A172 (cell line): ENCODE measurements around the gene TSPAN11. TPM values are rescaled to one million over a fixed set of nuclear protein-coding genes. Genes with fewer than 3 reads are reported as not detected.

ENCODE experiments used
- DNase-seq: peaks from one replicate; pipeline ENCODE4 v3.0.0-alpha.2; 2015; ENCODE audit warnings: low spot score
- total RNA-seq: library from RNA; depleted of rRNA; stranded (reverse); fragments of >200 nt; shearing (Covaris generic); gene quantifications from 2 replicates; pipeline ENCODE4 v1.2.3, GENCODE V29; 2014

Gene TSPAN11
- total RNA-seq, 1 experiment from 2014 or later, result not detected

- no peak for DNase-seq
Observed at GRCh38 chr12:30911207-30911606, 15.3 kb upstream of the TSPAN11 start.

GRCh38 chr12:30913323-30913722, 13.2 kb upstream of the TSPAN11 start:
- no peak for DNase-seq

GRCh38 chr12:30914986-30915591, 11.5 kb upstream of the TSPAN11 start:
- DNase-seq, result no peak

GRCh38 chr12:30923057-30923456, 3.5 kb upstream of the TSPAN11 start:
- no peak for DNase-seq

- DNase-seq, result no peak
Observed at GRCh38 chr12:30925607-30926242, 823 bp upstream of the TSPAN11 start.

GRCh38 chr12:30927222-30927611, 669 bp downstream of the TSPAN11 start:
- no peak for DNase-seq

DNA sequence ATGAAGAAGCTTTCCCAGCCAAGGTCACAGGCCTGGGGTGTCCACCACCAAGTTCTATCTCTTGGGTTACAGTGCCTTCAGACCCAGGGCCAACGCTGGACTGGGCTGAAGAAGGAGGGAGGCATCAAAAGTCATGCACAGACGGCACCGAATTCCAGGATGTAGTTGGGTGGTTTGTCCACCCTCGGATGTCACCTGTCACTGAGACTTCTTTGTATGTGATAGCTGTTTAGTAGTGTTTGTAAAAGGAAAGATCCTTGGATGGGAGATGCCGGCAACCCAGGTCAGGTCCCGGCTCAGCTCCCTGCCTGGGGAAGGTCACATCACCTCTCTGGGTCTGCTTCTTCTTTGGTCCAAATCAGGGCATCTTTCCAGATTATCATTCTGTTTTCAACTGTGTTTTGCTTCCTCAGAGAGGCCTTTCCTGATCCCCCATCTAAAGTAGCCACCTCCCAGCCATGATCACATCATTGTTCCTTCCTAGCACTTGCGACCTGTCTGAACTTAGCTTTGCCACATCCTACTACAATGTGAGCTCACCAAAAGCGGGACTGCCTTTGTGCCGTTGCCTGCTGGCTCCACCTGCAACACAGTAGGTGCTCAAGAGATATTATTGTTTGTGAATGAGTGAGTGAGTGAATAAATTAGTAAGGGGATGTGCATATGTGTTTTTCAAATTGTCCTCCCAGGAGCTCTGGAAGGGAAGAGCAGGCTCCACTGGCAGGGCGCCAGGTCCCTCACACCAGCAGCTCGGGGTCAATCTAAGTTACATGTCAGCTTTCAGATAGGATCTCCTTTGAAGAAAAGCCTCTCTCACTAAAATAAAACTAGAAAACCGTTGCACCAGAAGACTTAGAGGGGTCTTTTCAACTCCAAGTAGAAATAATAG, 2.1 kb downstream of the TSPAN11 start:
- no peak for DNase-seq

GRCh38 chr12:30930238-30930637, 3.7 kb downstream of the TSPAN11 start:
- no peak for DNase-seq

GRCh38 chr12:30930641-30931040, 4.1 kb downstream of the TSPAN11 start:
- DNase-seq, result no peak

DNA sequence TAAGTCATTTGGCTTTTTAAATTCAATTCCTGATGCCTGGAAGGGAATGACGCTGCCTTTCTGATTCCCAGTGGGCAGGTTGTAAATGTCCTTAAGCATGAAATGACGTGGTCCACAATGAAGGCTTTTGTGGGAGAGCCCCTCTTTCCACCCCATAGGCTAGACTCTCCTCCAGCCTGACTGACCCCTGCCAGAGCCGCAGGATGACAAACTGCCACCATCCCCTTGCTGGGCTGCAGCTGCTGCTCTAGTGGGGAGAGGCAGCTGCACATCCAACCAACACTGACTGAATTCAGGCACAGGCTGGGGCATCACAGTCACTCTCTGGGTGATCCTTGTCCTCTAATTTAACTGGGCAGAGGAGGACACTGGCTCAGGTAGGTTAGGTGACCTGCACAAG, 6.3 kb downstream of the TSPAN11 start:
- no peak for DNase-seq

GRCh38 chr12:30934811-30935210, 8.3 kb downstream of the TSPAN11 start:
- no peak for DNase-seq

GRCh38 chr12:30936036-30936435, 9.5 kb downstream of the TSPAN11 start:
- no peak for DNase-seq

DNA sequence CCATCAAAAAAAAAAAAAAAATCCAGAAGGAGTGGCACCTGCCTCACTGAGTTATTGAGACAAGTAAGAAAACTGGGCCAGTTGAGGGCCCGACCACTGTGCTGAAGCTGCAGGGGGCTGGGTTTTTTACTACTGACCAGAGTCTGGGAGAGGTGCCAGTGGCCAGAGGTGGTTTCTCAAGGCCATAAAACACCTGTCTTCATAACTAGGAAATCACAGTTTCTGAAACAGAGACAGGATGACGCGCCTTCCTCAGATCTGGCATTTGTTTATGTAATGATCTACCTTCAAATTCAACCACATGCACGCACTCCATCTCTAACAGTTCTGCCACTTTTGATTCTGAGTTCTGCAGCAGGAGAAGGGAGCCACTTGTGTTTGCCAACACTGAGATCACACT, 12.7 kb downstream of the TSPAN11 start:
- DNase-seq, result peak; percentile 21

DNA sequence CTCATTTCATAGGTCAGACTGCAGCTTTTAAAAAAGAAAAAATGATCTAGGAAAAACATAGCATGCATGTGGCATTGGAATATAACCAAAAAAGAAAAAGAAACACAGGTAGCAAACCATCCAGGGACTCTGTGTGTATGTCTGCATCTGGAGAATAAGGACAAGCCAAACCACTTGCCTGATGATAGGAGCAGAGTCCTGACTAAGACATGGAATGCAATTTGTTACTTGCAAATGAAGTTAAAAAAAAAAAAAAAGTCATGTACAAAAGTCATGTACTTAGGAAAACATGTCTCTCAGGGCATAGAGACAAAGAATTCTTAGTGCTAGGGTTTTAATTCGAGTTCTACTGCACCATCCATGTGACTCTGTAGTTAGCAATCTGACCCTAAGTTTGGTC, 15.9 kb downstream of the TSPAN11 start:
- no peak for DNase-seq

GRCh38 chr12:30942936-30943335, 16.4 kb downstream of the TSPAN11 start:
- no peak for DNase-seq

GRCh38 chr12:30945443-30946164, 19.1 kb downstream of the TSPAN11 start:
- DNase-seq, result no peak

- DNase-seq, result no peak
Observed at GRCh38 chr12:30952015-30952414, 25.5 kb downstream of the TSPAN11 start.

DNA sequence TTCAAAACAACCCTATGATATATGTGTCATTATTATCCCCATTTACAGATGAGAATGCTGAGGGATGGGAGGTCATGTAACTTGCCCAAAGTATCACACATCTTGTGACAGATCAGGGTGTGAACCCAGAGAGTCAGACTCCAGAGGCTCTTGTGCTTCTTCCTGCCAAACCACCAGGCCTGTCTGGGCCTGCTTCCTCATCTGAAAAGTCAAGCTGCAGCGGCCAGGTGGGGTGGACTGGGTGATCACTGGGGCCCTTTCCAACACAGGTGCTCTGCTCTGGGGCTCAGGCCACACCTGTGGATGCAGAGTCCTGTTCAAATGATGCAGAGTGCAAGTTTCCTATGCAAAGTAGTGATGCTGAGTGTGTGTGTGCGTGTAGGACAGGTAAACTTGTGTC, 26.7 kb downstream of the TSPAN11 start:
- no peak for DNase-seq

DNA sequence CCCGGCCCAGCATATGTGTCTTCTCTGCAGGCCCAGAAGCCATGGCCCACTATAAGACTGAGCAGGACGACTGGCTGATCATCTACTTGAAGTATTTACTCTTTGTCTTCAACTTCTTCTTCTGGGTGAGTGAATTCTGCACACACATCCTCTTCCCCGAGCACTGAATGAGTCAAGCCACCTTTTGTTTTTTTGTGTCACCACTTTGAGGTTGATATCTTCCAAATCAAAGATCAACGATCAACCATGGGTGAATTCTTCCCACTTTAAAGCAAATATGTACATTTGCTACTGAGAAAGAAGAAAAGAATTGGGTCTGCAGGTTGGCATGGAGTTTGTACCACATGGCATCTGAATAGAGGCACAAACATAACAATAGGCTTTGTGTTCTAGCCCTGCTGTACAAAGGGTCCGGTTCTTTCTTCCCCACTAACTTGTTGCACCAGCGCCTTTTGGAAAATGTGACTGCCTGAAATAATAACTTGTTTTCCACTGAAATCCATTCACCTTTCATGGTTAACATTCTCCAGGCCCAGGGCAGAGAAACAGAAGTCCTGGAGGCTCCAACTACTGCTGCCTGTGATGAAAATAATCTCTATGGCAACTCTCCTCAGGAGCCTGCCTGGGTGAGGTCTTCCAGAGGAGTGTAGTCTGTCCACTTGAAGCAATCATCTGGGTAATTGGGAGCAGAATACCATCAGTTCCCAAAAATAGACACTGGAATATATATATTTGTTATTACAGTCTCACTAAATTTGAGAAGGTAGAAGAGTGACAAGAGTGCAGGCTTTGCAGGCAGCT, 27.6 kb downstream of the TSPAN11 start:
- DNase-seq, result no peak

DNA sequence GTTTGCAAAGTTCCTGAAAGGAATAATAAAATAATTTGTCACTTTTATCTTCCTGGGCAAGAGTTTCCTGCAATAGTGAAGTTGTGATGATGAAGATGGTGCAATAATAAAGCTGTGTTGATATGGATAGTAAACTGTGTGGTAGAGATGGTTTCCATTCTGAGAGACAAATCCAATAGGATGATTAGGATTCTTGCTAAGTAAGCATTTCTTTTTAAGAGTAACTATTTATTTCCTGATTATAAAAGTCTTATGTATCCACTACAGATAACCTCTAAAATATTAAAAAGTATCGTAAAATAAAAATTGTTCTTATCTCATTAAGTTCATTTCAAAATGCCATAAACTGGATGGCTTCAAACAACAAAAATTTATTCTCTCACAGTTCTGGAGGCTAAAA, 28.7 kb downstream of the TSPAN11 start:
- no peak for DNase-seq

DNA sequence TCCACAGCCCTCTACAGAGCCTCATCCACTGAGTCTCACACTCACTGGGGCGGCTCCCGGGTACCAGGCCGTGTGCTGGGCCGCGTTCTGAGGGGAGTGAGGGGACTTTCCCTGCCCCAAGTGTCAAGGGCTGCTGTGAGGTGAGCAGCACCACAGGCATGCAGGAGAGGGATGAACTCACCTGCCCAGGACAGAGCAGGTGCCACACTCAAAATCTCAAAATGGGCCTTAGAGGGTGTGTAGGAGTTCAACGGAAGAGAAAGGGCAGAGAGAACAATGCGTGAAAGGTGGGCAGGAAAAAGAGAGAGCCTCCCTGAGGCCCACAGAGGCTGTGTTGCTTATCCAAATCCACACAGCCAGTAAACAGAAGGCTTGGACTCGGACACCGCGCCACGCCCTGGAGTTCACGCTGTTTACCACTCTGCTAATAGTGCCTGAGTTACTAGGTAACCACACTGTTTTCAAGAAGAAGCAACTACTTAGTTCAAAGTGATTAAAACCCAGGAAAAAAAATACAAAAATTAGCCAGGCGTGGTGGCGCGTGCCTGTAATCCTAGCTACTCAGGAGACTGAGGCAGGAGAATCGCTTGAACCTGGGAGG, 32.7 kb downstream of the TSPAN11 start:
- no peak for DNase-seq
